ENCODE measurements around the gene VSIG10L. TPM values are rescaled to one million over a fixed set of nuclear protein-coding genes. Genes with fewer than 3 reads are reported as not detected.

Gene VSIG10L
- polyA plus RNA-seq, 2 of the 4 experiments (the other 2 are of a cell fraction), result 6.7 to 9.2 TPM

DNA sequence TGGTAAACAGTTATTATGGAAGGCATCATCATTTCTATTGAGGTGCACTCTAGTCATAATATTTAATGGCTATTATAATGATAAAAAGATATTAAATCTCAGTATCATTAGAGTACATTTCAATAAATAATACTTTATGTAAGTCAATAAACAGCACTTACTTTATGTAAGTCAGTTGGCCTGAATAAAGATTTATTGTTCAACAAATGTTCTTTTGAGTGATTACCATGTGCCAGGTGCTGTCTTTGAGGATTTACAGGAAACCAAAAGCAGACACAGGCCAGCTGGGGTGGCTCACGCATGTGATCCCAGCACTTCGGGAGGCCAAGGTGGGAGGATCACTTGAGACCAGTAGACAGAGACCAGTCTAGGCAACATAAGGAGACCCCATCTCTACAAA lies 35.5 kb upstream of the VSIG10L start (continued):
- TF ChIP-seq MYC (IDR thresholded peaks at IDR 0.05; ENCODE audit: borderline replicate concordance, low read length) (no peak), SMC3 (IDR thresholded peaks at IDR 0.05) (no peak), RNF2 (IDR thresholded peaks at IDR 0.05; ENCODE audit: borderline replicate concordance, low read depth) (no peak)
- TF ChIP-seq, protein P1, sequence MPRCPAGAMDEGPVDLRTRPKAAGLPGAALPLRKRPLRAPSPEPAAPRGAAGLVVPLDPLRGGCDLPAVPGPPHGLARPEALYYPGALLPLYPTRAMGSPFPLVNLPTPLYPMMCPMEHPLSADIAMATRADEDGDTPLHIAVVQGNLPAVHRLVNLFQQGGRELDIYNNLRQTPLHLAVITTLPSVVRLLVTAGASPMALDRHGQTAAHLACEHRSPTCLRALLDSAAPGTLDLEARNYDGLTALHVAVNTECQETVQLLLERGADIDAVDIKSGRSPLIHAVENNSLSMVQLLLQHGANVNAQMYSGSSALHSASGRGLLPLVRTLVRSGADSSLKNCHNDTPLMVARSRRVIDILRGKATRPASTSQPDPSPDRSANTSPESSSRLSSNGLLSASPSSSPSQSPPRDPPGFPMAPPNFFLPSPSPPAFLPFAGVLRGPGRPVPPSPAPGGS (IDR thresholded peaks at IDR 0.05), result no peak

DNA sequence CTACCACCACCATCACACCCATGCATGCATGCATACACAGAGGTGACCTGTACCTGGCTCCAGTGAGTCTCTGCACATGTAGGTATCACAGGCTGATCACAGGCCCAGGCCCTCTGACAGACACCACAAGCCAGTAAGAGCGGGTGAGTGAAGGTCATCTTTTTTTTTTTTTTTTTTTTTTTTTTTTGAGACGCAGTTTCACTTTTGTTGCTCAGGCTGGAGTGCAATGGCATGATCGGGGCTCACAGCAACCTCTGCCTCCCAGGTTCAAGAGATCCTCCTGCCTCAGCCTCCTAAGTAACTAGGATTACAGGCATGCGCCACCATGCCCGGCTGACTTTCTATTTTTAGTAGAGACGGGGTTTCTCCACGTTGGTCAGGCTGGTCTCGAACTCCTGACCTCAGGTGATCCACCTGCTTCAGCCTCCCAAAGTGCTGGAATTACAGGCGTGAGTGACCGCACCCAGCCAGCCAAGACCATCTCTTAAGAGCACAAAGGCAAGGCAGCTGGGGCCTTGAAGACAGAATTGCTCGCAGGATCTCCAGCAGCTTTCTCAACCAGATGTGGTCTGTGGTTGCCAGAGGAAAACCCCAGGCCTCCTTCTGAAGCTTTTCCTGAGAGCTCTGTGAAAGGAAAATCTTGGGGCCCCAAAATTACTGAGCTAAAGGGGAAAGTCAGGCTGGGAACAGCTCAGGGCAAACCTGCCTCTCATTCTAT lies 33.7 kb upstream of the VSIG10L start:
- H3K4me2 ChIP-seq, result no peak overlapping the region
- H3K4me1 ChIP-seq, result no peaks in the 10 kb centered on the region
- FAIRE-seq (no peak), ATAC-seq (no peak), DNase-seq (ENCODE audit: low read depth in 1 of 2, low spot score in 1 of 2) (no peak)
- POLR2A ChIA-PET, result no interaction called here
- no peaks in the 10 kb centered on the region for H3K9me3 ChIP-seq
- TF ChIP-seq RARB (CRISPR knock-in tag; IDR thresholded peaks at IDR 0.05) (no peak), CBX2 (IDR thresholded peaks at IDR 0.05; ENCODE audit: borderline replicate concordance, low read depth) (no peak)
- H3K4me3 ChIP-seq, result no peak overlapping the region
- CTCF ChIA-PET, result no interaction called here
- WGBS (ENCODE audit: missing lambda C conversion rate), result 71% methylated on average over 11 of the region's 11 CpGs
- no peak overlapping the region for H3K27ac ChIP-seq

DNA sequence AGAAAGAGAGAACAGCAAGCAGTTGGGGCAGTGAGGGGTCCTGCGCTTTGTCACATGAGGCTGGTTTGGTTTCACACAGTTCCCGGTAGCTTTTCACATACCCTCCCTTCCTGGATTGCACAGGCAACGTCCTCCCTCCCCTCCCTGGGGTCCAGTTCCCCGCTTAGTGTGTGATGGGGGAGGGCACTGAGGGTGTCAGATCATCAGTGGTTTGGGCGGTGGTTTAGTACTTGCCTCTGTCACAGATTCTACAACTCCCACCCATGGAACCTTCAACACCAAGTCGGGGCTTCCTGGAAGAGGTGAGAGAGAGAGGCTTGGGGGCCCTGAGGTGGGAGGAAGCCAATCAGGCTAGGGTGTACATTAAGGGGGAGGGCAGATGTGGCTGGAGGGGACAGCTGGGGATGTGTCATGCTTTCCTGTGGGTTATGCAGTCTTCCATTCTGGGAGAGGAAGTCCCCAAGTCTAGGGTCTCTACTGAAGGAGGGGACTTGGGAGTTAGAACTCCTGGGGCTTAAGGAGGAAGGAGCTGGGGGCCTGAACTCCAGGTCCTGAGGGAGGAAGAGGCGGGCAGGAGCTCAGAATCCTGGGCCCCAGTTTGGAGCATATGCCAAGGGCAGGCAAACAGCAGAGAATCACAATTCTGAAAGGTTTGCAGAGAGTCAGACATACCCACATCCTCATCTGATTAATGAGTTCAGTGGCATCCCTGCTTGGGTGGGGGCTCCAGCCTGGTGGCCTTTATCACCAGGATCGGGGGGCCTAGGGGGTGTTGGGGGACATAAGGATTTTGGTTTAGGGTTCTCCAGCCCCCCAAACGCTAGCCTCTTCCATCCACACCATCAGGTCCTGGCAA lies 30.9 kb upstream of the VSIG10L start, which contains the start of gene NKG7:
Gene NKG7, minus strand, starts transcription at position 6 of the 856 bp plus-strand sequence. CDS start 119 bp downstream, outside the sequence.
- no peak within 1 kb of the TSS for H3K4me3 ChIP-seq
- H3K4me1 ChIP-seq, result peaks cover 7% of the 10 kb centered on the region
- FAIRE-seq (no peak), DNase-seq (ENCODE audit: low read depth in 1 of 2, low spot score in 1 of 2) (no peak), ATAC-seq (no peak)
- ChIA-PET POLR2A (no interaction called here), CTCF (interaction anchor here (0.8 to 5.7 kb wide), 4 partner anchors 8 to 49 kb away, joined by 3 to 28 read pairs (median 4); no protein-coding TSS in a partner anchor)
- H3K27ac ChIP-seq, result no peak within 1 kb of the TSS
- TF ChIP-seq SREBF2 (IDR thresholded peaks at IDR 0.05), result no peak
- TF ChIP-seq, protein P2, sequence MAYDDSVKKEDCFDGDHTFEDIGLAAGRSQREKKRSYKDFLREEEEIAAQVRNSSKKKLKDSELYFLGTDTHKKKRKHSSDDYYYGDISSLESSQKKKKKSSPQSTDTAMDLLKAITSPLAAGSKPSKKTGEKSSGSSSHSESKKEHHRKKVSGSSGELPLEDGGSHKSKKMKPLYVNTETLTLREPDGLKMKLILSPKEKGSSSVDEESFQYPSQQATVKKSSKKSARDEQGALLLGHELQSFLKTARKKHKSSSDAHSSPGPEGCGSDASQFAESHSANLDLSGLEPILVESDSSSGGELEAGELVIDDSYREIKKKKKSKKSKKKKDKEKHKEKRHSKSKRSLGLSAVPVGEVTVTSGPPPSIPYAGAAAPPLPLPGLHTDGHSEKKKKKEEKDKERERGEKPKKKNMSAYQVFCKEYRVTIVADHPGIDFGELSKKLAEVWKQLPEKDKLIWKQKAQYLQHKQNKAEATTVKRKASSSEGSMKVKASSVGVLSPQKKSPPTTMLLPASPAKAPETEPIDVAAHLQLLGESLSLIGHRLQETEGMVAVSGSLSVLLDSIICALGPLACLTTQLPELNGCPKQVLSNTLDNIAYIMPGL (CRISPR knock-in tag; IDR thresholded peaks at IDR 0.05; ENCODE audit: borderline replicate concordance), result no peak
- no peak within 1 kb of the TSS for H3K4me2 ChIP-seq
- WGBS (ENCODE audit: missing lambda C conversion rate), result 44% methylated on average over 8 of the region's 9 CpGs
- H3K9me3 ChIP-seq, result no peaks in the 10 kb centered on the region

DNA sequence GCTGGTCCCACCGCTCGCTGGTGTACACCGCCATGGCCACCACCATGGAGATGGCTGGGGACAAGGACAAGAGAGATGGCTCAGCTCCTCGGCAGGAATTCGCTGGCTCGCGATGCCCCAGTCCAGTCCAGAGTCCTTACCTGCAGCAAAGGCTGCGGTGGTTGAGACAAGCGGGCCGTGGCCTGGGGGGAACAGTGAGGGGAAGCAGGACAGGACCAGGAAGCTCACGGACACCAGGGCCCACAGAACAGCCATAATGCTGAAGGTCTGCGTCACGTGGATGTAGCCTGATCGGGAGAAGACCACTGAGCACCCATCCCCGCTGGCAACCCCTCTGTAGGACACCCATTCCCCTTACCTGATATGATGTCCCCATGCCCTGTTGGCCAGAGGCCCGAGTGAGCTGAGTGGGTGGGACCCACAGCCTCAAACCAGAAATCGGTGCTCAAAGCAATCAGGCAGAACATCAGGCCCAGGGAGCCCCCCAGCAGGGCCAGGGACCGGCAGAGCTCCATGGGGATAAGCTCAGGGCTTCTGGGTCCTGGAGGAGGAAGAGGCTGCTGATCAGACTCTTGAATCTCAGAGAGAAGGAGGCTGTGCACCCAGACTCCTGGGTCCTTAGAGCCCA lies 30.2 kb upstream of the VSIG10L start:
- no peak for ATAC-seq
- ChIA-PET POLR2A (interaction anchor here (1.0 kb wide), 1 partner anchor 33 kb away, joined by 5 read pairs; no protein-coding TSS in a partner anchor), CTCF (interaction anchor here (0.8 to 5.7 kb wide), 4 partner anchors 9 to 50 kb away, joined by 3 to 28 read pairs (median 4); no protein-coding TSS in a partner anchor)
- peaks cover 7% of the 10 kb centered on the region for H3K4me1 ChIP-seq
- no peak for DNase-seq (ENCODE audit: low read depth in 1 of 2, low spot score in 1 of 2)
- FAIRE-seq, result no peak
- TF ChIP-seq RCOR1 (IDR thresholded peaks at IDR 0.05; ENCODE audit: low read depth, low read length), result no peak
- no peak for TF ChIP-seq FOSB (CRISPR knock-in tag; IDR thresholded peaks at IDR 0.05)
- TF ChIP-seq, protein P3, sequence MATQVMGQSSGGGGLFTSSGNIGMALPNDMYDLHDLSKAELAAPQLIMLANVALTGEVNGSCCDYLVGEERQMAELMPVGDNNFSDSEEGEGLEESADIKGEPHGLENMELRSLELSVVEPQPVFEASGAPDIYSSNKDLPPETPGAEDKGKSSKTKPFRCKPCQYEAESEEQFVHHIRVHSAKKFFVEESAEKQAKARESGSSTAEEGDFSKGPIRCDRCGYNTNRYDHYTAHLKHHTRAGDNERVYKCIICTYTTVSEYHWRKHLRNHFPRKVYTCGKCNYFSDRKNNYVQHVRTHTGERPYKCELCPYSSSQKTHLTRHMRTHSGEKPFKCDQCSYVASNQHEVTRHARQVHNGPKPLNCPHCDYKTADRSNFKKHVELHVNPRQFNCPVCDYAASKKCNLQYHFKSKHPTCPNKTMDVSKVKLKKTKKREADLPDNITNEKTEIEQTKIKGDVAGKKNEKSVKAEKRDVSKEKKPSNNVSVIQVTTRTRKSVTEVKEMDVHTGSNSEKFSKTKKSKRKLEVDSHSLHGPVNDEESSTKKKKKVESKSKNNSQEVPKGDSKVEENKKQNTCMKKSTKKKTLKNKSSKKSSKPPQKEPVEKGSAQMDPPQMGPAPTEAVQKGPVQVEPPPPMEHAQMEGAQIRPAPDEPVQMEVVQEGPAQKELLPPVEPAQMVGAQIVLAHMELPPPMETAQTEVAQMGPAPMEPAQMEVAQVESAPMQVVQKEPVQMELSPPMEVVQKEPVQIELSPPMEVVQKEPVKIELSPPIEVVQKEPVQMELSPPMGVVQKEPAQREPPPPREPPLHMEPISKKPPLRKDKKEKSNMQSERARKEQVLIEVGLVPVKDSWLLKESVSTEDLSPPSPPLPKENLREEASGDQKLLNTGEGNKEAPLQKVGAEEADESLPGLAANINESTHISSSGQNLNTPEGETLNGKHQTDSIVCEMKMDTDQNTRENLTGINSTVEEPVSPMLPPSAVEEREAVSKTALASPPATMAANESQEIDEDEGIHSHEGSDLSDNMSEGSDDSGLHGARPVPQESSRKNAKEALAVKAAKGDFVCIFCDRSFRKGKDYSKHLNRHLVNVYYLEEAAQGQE (IDR thresholded peaks at IDR 0.05), result no peak
- TF ChIP-seq, protein P4, sequence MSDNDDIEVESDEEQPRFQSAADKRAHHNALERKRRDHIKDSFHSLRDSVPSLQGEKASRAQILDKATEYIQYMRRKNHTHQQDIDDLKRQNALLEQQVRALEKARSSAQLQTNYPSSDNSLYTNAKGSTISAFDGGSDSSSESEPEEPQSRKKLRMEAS (IDR thresholded peaks at IDR 0.05), result no peak
- no peak for TF ChIP-seq EHMT2 (IDR thresholded peaks at IDR 0.05; ENCODE audit: low read depth)
- TF ChIP-seq, protein P5, sequence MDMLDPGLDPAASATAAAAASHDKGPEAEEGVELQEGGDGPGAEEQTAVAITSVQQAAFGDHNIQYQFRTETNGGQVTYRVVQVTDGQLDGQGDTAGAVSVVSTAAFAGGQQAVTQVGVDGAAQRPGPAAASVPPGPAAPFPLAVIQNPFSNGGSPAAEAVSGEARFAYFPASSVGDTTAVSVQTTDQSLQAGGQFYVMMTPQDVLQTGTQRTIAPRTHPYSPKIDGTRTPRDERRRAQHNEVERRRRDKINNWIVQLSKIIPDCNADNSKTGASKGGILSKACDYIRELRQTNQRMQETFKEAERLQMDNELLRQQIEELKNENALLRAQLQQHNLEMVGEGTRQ (IDR thresholded peaks at IDR 0.05), result no peak
- no peak for TF ChIP-seq ZSCAN20 (CRISPR knock-in tag; IDR thresholded peaks at IDR 0.05)
- TF ChIP-seq EHF (CRISPR knock-in tag; IDR thresholded peaks at IDR 0.05), result no peak
- no peak for TF ChIP-seq NR3C1 (IDR thresholded peaks at IDR 0.05)
- TF ChIP-seq MAFK (IDR thresholded peaks at IDR 0.05; ENCODE audit: partially characterized antibody), result no peak
- no peak overlapping the region for H3K4me2 ChIP-seq
- no peak overlapping the region for H3K4me3 ChIP-seq
- WGBS (ENCODE audit: missing lambda C conversion rate), result 77% methylated on average over 15 of the region's 18 CpGs
- H3K9me3 ChIP-seq, result no peaks in the 10 kb centered on the region
- H3K27ac ChIP-seq, result no peak overlapping the region
